Cardiac septum (tissue), 1 donor: ENCODE data around the gene UNC79. TPM values are rescaled to one million over a fixed set of nuclear protein-coding genes. Genes with fewer than 3 reads are reported as not detected.
"Not testable (repeated sequence)": the region's sequence is repeated elsewhere in the genome, so short reads cannot be mapped to it uniquely, and the experiment has no call there.

Experiments used
- DNase-seq: peaks from one replicate; pipeline ENCODE4 v3.0.0-alpha.2; 2020; ENCODE audit warnings: low spot score
- intact Hi-C: fragments of 100-400 bp; cut with DNase I; formaldehyde crosslinking; loops from one replicate; pipeline ENCODE4 v1.14.0; 2022
- total RNA-seq: library from RNA; stranded (reverse); fragmentation: NEBNext Ultra II Directional; extraction: Animal tissue kit (Norgen Biotek cat#: 25700); gene quantifications from one replicate; pipeline ENCODE4 v1.2.1, GENCODE V29; 2021
- donor health status: DM: no; HTN: no; CAD: no.

Gene UNC79
- total RNA-seq, 1 donor from 2014 or later: 0.51 TPM

DNA sequence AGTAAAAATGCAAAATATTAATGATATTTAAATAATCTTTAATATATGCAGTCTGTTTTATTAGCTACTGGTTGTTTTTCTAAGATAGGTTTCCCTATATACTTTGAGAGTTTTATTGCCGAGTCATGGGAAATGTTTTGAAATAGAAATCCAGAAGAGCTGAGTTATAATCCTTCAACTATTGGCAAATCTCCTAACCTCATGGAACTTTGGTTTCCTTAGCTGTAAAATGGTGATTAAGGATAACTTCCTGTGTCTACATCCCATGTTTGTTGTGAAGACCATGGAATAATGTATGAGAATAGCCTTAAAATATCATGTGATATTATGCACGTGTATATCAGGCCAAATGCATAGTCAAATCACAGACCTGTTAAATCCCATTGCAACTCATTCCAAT is 51.0 kb downstream of the UNC79 start:
- intact Hi-C loops: no loop called here
- no peak for DNase-seq

- DNase-seq: no peak
- intact Hi-C loops: no loop called here
Observed at GRCh38 chr14:93490001-93490400, 59.3 kb downstream of the UNC79 start.

DNA sequence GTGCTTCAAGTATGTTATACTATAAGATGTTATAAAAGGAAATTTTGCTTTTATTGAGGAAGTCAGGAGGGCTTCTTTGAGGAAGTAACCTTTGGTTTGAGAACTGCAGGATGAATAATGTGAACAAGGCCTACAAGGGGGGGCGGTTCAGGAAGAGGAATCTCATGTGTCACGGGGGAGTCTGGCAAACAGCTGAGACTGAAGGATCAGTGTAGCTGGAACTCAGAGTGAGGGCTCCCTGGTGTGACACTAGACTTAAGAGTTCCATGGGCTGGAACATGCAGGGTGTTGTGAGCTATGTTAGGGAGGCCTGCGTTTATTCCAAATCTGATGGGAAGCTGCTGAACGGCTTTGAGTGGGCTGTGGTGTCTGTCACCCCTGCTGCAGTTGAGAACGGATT is 62.3 kb downstream of the UNC79 start:
- no peak for DNase-seq
- intact Hi-C loops: no loop called here

DNA sequence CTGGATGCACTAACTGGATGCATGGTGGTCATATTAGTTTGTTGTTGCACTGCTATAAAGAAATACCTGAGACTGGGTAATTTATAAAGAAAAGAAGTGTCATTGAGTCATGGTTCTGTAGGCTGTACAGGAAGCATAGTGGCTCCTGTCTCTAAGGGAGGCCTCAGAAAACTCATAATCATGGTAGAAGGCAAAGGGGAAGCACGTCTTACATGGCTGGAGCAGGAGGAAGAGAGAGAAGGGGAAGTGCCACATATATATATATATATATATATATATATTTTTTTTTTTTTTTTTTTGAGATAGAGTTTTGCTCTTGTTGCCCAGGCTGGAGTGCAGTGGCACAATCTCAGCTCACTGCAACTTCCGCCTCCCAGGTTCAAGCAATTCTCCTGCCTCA is 62.9 kb downstream of the UNC79 start:
- intact Hi-C loops, DNase-seq: not testable (repeated sequence)

- intact Hi-C loops: no loop called here
- no peak for DNase-seq
Observed at GRCh38 chr14:93496856-93497741, 66.4 kb downstream of the UNC79 start.

GRCh38 chr14:93510056-93510455 is 79.3 kb downstream of the UNC79 start:
- intact Hi-C loops: no loop called here

DNA sequence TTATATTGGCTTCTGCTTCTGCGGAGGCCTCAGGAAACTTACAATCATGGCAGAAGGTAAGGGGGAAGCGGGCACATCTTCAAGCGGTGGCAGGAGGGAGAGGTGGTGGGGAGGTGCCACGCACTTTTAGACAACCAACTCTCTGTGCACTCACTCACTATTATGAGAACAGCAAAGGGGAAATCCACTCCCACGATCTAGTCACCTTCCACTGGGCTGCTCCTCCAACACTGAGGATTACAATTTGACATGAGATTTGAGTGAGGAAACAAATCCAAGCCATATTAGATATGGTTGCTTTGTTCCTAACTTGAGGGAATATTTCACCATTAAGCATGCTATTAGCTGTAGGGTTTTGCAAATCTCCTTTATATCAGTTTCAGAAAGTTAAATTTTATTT is 80.3 kb downstream of the UNC79 start:
- no peak for DNase-seq
- intact Hi-C loops: no loop called here

More at GRCh38 chr14:93510056-93510455, 79.3 kb downstream of the UNC79 start:
- DNase-seq: no peak

GRCh38 chr14:93520053-93520607 is 89.4 kb downstream of the UNC79 start:
- DNase-seq: no peak
- intact Hi-C loops: no loop called here

DNA sequence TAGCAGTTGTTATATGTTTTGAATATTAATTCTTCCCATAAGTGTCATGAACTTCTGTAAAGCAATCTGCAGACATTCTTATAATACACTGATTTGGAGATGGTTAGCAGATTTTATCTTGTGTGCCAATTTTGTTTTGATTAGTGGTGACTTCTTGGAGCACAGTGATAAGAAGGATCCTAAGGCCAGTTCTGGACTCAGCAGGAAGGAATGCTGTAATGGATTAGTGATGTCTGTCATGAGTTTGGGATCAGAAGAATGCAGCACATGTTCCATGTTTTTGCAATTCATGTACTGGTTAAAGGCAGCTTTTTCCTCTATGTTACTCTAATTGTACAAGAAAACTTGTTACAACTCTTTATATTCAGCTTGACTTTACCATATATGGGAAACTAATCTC is 91.5 kb downstream of the UNC79 start:
- intact Hi-C loops: no loop called here
- no peak for DNase-seq

DNA sequence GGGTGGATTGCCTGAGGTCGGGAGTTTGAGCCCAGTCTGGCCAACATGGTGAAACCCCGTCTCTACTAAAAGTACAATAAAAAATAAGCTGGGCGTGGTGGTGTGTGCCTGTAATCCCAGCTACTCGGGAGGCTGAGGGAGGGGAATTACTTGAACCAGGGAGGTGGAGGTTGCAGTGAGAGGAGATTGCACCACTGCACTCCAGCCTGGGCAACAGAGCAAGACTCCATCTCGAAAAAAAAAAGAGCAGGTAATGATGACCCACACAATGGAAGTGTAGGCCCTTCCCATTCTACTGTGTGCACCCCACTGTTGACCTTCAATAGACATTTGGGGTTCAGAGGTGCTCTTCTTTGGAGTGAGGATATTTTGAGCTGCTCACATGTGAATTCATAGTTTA is 94.5 kb downstream of the UNC79 start:
- intact Hi-C loops, DNase-seq: not testable (repeated sequence)

DNA sequence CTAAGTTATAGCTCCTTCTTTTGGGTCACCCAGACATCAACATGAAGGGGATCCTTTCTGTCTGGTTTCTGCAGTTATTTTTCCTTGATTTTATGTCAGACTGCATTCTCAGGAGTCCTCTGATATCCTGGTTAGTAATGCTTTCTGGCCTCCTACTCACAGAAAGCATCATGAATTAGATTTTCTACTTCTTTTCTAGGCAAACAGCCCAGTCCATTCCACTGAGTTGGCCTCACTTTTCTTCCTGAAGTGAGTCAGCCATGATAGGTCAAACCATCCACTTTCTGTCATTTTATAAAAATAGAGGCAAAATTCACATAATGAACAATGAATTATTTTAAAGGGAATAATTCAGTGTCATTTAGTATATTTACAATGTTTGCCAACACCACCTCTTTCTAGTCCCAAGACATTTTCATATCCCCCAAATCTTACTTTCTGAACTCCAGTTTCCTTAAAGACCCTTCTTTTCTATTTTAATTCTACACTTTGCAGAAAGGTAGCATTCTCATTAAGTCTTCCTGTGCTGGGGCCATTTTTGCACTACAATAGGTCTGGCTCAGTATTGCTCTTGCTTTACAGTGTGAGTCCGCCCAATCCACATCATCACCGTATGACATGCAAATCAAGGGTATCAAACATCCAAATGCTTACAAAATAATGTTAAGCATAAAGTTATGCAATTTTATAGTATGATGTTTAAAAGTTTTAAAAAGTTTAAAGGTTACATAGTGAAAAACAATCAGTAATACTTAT is 95.1 kb downstream of the UNC79 start:
- no peak for DNase-seq
- intact Hi-C loops: no loop called here

DNA sequence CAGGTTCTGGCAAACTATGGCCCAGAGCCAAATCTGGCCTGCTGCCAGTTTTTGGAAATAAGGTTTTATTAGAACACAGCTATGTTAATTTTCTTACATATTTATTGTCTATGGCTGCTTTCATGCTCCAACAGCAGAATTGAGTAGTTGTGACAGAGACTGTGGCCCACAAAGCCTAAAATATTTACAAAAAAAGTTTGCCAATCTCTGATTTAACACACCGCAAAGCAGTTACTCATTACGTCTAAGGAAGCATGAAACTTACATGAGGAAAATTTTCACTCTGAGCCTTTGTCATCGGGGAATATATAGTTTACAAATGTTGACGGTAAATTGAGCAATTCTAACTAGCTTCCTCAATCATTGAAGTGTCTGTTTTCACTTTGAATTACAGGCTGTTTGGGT is 96.5 kb downstream of the UNC79 start:
- intact Hi-C loops: no loop called here
- no peak for DNase-seq

DNA sequence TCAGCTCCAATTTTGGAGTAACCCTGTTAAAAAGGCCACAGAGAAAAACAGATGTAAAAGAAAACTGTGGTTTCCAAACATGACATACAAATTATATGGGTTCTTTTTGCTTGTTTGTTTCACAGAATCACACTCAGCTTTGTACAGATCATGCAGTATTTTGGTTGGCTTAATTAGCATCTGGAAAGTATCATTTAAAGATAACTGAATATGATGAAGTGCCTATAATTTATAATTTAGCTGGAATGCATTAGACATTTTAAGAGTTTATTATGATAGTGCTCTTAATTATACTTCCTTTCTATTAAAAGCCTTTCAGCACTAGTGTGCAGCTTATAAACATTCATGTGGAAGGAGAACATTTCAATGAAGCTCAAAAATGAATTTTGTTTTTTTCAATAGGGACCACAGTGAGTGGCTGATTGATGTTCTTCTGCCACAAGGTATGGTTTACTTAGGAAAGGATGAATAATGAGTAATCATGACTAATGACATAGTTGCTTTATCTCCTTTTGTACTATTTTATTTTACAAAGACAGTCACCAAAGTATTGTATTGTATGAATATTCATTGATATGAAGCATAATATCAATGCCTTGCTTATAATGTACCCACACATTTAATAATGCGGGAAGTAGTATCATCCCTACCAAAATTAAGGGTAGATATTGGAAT is 98.3 kb downstream of the UNC79 start:
- DNase-seq: no peak
- intact Hi-C loops: no loop called here

DNA sequence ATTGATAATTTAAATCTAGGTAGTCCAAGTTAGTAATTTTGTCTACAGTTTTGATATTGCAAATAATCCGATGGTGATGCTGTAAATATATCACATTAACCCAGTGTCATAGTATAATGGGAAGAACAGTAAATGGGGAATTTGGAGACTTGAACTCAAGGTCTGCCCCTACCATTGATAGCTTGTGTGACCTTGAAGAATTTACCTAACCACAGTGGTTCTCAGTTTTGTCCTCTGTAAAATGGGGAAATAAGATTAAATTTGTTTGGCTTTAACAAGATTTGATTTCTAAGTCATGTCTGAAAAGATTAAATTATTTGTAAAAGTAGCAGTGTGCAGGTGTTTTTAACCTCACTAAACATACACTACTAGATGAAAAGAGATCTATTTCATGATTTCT is 100.9 kb downstream of the UNC79 start:
- intact Hi-C loops: no loop called here
- DNase-seq: no peak

- intact Hi-C loops: no loop called here
- DNase-seq: no peak
Observed at GRCh38 chr14:93532541-93532940, 101.8 kb downstream of the UNC79 start.

DNA sequence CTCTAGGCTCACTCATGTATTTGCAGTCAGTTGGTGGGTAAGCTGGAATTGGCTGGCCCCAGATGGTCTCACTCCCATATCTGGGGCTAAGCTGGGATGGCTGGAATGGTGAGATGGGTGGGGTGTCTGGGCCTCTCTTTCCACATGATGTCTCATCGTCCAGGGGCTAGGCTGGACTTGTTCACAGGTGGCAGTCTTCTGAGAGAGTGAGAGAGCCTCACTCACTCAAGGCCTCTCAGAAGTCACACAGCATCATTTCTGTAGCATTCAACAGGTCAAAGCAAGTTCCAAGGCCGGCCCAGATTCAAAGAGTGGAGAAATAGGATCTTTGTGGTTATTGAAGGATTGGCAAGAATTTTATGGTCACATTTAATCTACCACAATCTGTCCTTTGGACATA is 102.7 kb downstream of the UNC79 start:
- no peak for DNase-seq
- intact Hi-C loops: no loop called here

- intact Hi-C loops: no loop called here
- no peak for DNase-seq
Observed at GRCh38 chr14:93533842-93534241, 103.1 kb downstream of the UNC79 start.

GRCh38 chr14:93535537-93535936 is 104.8 kb downstream of the UNC79 start:
- DNase-seq: no peak
- intact Hi-C loops: no loop called here

GRCh38 chr14:93536945-93537344 is 106.2 kb downstream of the UNC79 start:
- intact Hi-C loops: no loop called here
- DNase-seq: no peak

DNA sequence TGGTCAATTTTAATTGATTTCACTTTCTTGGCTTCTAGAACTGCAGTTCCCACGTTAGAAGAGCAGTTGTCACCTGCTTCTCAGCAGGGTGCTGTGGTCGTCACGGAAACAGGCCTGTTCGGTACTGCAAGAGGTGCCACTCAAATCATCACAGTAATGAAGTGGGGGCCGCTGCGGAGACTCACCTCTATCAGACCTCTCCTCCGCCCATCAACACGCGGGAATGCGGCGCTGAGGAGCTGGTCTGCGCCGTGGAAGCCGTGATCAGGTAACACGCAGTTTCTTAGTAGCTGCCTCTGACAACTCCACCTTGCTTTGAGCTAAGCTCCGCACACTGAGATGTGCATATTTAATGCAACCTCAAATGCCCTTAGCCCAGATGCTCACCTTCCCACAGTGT is 107.2 kb downstream of the UNC79 start:
- DNase-seq: no peak
- intact Hi-C loops: no loop called here
